BE2C (cell line): ENCODE measurements around the gene LRFN3.

ENCODE experiments used
- DNase-seq: peaks from one replicate; pipeline ENCODE4 v3.0.0-alpha.2; 2020
- H3K27me3 ChIP-seq: fragments of 250-450 bp; sonication (Bioruptor Pico); 2 replicates; pipeline ENCODE4 v1.5.1; 2020; ENCODE audit warnings: mild to moderate bottlenecking
- H3K36me3 ChIP-seq: fragments of 250-450 bp; sonication (Bioruptor Pico); 2 replicates; pipeline ENCODE4 v1.5.1; 2020; ENCODE audit warnings: mild to moderate bottlenecking
- H3K4me1 ChIP-seq: fragments of 250-450 bp; sonication (Bioruptor Pico); 2 replicates; pipeline ENCODE4 v1.5.1; 2020
- H3K4me3 ChIP-seq: 2 replicates; pipeline ENCODE4 v1.5.1; 2011; ENCODE audit warnings: low read depth, low read length
- H3K9me3 ChIP-seq: fragments of 250-450 bp; sonication (Bioruptor Pico); 2 replicates; pipeline ENCODE4 v1.5.1; 2020
- CTCF ChIP-seq: IDR thresholded peaks from 2 replicates; pipeline ENCODE4 v1.5.1; 2012; ENCODE audit warnings: mild to moderate bottlenecking, low read depth, low read length

LRFN3 gene

GRCh38 chr19:35991731-35992450, 55.7 kb downstream of the LRFN3 start:
- Histone ChIP-seq H3K9me3 (no peaks in the 10 kb centered on the region), H3K36me3 (no peaks in the 10 kb centered on the region), H3K4me3 (no peak overlapping the region), H3K4me1 (no peaks in the 10 kb centered on the region), H3K27me3 (no peaks in the 10 kb centered on the region)
- no peak for DNase-seq
- TF ChIP-seq CTCF = no peak

- TF ChIP-seq CTCF = no peak
- no peak for DNase-seq
- no peaks in the 10 kb centered on the region for H3K27me3 ChIP-seq
- no peaks in the 10 kb centered on the region for H3K9me3 ChIP-seq
- no peaks in the 10 kb centered on the region for H3K4me1 ChIP-seq
- no peaks in the 10 kb centered on the region for H3K36me3 ChIP-seq
- H3K4me3 ChIP-seq = no peak overlapping the region
Measured at GRCh38 chr19:35992907-35993765, 57.0 kb downstream of the LRFN3 start.

GRCh38 chr19:35993923-35994598, 57.9 kb downstream of the LRFN3 start:
- Histone ChIP-seq H3K4me1 (no peaks in the 10 kb centered on the region), H3K9me3 (no peaks in the 10 kb centered on the region), H3K27me3 (no peaks in the 10 kb centered on the region), H3K4me3 (no peak overlapping the region), H3K36me3 (no peaks in the 10 kb centered on the region)
- no peak for TF ChIP-seq CTCF
- no peak for DNase-seq
